GM21737 (cell line): ENCODE data around the gene ZNF549.
"Not testable (repeated sequence)": the region's sequence is repeated elsewhere in the genome, so short reads cannot be mapped to it uniquely, and the experiment has no call there.

Source experiments
- ATAC-seq: cut with Tn5 transposase; IDR thresholded peaks from one replicate; pipeline ENCODE4 v1.9.1; 2021; ENCODE audit warnings: mild to moderate bottlenecking, moderate library complexity; ENCODE audit not compliant: unreplicated experiment

Gene ZNF549

DNA sequence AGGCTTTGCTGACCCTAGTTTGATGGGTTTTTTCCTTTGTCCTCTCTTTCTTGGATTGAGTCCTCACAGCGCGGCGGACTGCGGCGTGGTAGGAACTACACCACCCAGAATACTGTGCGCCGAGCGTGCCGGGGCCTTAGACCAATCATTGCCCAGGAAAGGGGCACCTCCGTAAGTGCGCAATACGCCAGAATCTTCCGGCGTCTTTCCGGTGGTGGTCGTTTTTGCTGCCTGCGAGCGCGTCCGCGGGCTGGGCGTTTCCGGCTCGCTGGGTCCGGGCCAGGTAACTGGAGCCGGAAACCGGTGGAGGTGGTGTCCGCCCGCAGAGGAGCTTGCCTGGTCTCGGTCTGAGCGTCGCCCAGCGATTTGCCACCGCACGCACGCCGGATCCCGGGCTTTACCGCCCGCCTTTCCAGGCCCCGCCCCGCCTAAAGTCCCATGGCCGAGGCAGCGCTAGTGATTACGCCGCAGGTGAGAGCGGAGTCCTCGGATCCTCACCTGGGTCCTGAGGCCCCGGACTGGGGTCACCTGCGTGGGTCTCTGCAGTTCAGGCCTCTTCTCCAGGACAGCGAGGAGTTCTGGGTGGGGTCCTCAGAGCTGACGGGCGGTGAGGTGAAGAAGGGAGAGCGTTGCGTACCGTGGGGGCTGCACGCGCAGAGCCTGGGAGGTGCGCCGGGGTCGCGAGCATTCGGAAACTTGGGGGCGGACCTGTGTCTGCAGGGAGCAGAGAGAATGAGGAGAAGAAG, at the start of gene ZNF549:
Gene ZNF549 (plus strand): TSS at position 221 of the 746 bp plus-strand sequence. CDS start 218 bp downstream, at position 439.
- peak; percentile 96 for ATAC-seq

DNA sequence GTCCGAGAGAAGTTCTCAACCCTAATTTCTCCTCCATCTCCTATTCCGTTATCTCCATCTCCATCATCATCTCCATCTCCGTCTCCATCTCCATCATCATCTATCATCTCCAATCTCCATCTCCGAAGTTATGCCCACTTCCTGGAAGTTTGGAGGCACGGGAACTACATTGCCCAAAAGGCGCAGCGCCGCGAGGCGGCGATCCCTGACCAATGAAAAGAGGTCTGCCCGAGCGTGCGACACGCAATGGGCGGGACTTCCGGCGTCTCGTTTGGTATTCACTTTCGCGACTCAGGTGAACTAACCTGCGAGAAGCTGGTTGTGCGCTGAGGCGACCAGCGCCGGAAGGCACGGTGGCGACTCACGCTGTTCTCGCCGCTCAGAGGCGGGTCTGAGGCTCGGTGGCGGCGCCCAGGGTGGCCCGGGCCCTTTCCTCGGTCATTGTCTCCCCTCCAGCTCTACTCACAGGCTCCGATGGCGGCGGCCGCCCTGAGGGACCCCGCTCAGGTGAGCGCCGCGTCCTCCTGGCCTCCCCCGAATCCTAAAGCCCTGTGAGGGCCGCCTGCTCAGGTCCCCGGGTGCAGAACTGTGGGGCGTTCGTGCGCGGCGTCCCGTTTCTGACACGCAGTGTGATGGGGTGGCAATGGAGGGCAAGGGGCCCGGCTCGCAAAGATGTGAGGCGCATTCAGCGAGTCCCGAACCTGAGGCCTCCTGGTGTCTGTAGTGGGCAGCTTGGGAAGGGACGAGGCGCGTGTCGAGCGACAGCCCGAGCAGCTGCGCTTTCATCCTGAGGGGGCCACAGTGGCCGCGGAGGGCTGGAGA, 39.5 kb upstream of the ZNF549 start, which contains the start of gene ZNF419:
Gene ZNF419 (plus strand): TSS at position 274 of the 822 bp plus-strand sequence. CDS start 201 bp downstream, at position 475.
- ATAC-seq, result peak; percentile 95

DNA sequence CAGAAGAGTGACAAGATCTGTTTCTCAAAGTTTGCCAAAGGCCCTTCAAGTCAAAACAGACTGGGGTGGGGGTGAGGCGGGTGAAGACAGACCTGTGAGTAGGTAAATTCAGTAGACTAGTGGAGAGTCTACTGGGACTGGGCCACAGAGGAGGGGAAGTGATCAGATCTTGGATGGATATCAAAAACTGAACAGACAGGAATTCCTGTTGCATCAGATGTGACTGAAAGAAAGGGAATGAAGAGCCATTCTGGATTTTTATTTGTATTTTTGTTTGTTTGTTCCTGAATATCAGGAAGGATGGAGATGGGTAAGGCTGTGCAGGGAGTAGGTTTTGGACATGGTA, 38.9 kb upstream of the ZNF549 start:
- not testable (repeated sequence) for ATAC-seq

DNA sequence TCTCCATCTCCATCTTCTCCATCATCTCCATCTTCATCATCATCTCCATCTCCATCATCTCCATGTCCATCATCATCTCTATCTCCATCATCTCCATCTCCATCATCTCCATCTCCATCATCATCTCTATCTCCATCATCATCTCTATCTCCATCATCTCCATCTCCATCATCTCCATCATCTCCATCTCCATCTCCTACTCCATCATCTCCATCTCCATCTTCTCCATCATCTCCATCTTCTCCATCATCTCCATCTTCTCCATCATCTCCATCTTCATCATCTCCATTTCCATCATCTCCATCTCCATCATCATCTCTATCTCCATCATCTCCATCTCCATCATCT, 27.9 kb upstream of the ZNF549 start:
- not testable (repeated sequence) for ATAC-seq

DNA sequence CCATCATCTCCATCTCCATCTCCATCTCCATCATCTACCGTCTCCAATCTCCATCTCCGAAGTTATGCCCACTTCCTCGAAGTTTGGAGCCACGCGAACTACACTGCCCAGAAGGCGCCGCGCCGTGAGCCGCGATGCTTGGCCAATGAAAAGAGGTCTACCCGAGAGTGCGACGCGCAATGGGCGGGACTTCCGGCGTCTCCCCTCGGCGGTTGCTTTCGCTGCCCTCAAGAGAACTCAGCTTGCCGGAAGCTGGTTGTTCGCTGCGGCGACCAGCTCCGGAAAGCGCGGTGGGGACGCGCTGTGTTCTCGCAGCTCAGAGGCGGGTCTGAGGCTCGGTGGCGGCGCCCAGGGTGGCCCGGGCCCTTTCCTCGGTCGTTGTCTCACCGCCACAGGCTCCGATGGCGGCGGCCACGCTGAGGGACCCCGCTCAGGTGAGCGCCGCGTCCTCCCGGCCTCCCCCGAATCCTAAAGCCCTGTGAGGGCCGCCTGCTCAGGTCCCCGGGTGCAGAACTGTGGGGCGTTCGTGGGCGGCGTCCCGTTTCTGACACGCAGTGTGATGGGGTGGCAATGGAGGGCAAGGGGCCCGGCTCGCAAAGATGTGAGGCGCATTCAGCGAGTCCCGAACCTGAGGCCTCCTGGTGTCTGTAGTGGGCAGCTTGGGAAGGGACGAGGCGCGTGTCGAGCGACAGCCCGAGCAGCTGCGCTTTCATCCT, 27.3 kb upstream of the ZNF549 start, which contains the start of gene ZNF773:
Gene ZNF773 (plus strand): TSS at position 259 of the 716 bp plus-strand sequence. CDS start 143 bp downstream, at position 402.
- ATAC-seq, result peak; percentile 98

DNA sequence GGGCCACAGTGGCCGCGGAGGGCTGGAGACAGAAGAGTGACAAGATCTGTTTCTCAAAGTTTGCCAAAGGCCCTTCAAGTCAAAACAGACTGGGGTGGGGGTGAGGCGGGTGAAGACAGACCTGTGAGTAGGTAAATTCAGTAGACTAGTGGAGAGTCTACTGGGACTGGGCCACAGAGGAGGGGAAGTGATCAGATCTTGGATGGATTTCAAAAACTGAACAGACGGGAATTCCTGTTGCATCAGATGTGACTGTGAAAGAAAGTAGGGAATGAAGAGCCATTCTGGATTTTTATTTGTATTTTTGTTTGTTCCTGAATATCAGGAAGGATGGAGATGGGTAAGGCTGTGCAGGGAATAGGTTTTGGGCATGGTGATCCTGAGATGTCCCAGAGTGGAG, 26.8 kb upstream of the ZNF549 start:
- ATAC-seq, result not testable (repeated sequence)

DNA sequence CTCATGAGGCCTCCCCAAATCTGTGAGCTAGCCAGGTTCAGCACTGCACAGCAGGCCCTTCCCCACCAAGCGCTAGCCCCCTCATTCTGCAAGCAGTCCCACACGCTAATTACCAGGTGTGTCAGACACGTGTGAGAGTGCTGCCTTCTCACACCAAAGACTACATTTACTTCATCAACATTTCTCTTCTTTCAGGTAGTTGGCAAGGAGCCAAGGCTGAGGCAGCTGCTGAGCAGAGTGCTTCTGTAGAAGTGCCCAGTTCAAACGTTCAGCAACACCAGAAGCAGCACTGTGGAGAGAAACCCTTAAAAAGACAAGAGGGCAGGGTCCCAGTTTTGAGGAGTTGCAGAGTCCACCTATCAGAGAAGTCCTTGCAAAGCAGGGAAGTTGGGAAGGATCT, 21.0 kb upstream of the ZNF549 start:
- no peak for ATAC-seq

DNA sequence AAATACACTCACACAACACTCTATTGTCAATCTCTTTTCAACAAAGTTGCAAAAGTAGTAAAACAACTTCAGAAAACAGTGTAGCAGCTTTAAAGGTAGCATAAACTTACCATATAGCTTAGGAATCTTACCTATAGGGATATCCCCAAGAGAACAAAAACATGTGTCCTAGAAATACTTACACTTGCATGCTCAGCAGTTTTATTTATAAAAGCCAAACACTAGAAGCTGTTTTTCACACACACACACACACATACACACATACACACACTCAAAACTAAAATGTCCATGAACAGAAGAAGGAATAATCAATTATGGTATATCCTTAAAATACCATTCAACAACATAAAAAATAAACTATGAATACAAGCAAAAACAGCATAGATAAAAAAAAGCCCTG, 15.7 kb upstream of the ZNF549 start:
- ATAC-seq, result no peak

DNA sequence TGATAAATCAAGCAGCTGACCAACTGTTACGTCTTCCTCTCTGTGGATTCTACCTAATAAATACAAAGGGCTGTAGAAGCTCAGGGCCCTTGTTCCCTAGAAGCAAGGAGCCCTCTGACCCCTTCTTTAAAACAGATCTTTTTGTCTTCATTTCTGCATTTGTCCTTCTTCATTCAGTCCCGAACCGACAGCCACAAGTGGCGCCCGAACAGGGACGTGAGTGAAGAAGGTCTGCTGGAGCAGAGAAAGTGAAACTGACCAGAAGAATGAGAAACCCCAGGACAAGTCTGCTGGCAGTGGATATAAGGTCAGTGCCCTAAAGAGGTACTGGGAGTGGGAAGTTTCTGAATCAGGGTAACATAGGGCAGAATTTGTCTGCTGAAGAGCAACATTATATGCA, 14.3 kb upstream of the ZNF549 start:
- no peak for ATAC-seq

DNA sequence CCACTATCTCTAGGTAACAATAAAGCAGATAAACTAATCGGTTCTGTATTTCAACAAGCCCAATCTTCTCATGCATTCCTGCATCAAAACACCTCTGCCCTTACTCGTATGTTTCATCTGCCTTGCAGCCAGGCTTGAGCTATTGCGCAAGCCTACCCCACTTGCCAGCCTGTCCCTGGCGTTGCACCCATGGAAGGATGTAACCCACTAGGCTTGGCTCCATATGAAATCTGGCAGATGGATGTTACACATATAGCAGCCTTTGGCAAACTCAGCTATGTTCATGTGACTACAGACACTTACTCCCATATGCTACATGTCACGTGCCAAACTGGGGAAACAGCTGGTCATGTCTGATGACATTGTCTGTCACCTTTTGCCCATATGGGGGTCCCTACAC, 11.9 kb upstream of the ZNF549 start:
- ATAC-seq, result no peak

DNA sequence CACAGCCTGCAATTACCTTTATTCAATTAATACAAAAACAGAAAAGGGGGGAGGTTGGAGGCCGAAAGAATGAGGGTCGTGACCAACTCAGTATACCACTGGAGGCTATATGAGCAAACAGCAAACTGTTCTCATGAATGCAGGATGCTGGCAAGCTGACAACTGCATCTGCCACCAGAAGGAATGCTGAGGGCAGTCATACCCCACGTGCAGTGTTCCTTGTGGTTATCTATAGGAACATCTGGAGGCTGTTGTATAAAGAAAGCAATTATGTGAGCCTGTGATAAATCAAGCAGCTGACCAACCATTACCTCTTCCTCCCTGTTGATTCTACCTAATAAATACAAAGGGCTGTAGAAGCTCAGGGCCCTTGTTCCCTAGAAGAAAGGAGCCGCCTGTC, 9.1 kb upstream of the ZNF549 start:
- not testable (repeated sequence) for ATAC-seq

DNA sequence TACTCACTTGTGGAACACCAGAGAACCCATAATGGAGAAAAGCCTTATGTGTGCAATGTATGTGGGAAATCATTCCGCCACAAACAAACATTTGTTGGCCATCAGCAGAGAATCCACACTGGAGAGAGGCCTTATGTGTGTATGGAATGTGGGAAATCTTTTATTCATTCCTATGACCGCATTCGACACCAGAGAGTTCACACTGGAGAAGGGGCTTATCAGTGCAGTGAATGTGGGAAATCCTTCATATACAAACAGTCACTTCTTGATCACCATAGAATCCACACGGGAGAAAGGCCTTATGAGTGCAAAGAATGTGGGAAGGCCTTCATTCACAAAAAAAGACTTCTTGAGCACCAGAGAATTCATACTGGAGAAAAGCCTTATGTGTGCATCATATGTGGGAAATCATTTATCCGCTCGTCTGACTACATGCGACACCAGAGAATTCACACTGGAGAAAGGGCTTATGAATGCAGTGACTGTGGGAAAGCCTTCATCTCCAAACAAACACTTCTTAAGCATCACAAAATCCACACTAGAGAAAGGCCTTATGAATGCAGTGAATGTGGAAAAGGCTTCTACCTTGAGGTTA, 10.9 kb downstream of the ZNF549 start:
- no peak for ATAC-seq

DNA sequence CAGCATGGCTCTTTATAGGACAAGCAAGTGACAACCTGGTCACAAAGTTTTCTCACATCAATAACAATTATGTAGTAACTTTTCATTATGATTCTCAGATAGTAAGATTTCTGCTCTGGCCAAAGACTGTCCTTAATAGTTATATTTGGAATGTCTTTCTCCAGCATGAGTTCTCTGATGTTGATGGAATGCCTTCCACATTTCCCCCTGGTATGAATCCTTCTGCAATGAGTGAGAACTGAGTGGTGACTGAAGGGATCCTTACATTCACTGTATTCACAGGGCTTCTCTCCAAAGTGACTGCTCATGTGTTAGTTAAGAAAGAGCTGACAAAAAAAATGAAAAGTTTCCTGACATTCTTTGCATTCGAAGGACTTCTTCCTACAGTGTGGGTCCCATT, 19.4 kb downstream of the ZNF549 start:
- no peak for ATAC-seq

DNA sequence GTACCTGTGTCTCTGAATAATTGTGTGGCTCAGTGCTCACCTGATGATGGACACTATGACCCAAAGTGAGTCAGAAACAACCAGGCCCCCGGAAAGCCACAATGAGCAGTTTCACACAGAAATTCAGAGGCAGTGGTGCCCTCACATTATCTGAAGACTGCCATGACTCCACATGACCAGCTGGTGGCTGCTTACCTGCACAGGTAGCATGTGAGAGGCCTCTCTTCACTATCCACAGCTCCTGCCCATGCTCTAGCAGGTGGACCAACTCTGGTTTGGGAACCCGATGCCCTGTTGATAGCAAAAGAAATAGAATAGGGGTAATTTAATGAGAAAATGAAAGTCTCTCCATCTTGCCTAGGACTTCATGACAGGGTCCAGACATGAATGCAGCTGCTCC, 25.3 kb downstream of the ZNF549 start:
- no peak for ATAC-seq

DNA sequence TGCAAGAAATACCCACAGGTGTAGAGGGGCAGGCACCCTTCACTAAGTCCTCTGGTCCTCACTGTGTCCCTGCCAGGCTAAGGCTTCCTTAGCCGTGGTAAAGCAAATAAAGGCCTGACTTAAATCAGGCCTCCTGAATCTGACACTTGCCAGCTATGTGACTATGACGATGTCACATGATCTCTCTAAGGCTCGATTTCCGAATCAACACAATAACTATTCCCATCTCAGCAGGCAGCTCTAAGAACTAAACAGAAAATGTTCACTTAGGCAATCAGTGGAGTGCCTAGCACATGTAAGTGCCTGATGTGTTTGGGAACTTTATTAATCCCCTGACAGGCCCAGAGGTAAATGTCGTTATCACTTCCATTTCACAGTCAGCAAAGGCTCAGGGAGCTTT, 30.5 kb downstream of the ZNF549 start:
- no peak for ATAC-seq

DNA sequence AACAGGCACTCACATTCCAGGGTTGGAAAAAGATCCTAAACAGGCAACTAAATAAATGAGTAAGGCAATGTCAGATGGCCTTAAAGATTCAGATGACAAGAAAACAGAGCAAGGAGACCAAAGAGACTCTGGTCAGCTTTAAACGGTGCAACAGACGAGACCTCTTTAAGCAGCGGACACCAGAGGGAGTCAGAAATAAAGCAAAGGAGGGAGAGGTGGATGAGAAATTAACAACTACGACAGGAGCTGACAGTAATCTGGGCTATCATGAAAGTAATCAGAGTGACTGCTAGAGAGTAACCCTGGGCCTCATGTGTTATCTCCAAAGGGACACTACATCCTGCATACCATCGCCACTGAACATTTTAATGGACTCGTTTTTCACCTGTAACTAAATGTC, 31.4 kb downstream of the ZNF549 start:
- ATAC-seq, result no peak

DNA sequence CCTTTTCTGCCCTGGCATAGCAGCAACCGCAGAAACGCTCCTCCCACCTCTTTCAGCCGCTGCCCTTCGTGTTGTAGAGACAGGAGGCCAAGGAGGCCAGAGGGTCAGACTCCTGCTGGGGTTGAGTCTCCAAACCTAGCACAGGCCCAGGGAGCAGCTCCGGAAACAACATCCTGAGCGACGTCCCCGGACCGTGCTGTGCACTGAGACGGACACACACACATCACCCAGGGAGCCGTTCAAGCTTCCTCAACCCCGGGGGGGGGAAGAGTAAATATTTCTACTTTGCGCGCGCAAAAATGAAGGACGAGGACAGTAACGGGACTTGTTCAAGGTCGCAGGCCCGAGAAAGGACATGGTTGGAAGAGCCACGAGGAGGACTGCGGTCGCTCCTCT, 31.9 kb downstream of the ZNF549 start:
- ATAC-seq, result peak; percentile 9

DNA sequence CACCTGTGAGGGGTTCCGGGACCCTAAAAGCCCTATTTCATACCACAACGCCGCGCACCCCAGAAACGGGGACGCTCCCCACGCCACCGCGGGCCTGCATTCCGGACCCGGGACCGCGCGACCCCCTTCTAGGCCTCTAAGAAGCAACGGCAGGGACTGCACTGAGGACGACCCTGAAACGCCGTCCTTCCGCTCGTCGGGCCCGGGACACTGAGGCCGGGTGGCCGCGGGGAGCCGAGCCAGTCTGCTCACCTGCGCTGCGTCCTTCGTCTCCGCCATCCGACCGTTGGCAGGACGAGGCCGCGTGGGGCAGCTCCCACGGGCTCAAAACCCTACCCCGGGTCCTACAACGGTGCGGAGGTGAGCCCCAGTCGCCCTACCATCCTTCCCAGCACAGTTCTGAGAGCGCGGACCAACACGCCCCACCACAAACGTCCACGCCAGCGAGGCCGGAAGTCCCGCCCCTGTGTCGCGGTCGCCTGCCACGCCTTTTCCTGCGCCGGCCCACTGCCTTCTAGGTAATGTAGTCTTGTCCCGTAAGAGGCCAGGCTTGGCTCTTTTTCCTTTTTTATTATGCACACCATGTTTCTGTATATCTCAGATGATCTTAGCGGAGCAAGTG, 32.4 kb downstream of the ZNF549 start, which contains the start of gene ZNF550:
Gene ZNF550 (minus strand): TSS at position 460 of the 622 bp plus-strand sequence. CDS start 181 bp downstream, at position 279.
- peak; percentile 96 for ATAC-seq

DNA sequence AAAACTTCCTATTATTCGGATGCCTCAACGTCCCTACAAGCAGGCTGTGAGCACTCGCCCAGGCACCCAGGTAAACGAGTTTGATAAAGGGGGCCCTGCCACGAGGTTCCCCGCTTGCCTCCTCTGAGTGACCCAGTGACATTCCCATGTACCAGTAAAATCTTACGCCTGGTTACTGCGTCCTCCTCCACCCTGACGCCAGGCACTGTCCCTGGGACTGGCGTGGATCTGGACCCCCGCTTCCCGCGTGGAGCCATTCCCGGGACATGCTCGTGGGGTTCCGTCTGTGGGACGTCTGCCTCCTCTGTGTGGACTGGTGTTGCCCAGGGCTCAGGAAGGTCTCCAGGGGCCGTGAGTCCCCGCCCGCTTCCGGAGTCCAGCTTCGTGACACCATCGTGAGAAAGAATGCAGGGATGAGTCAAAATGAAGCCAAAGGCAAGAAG, 32.9 kb downstream of the ZNF549 start:
- peak; percentile 16 for ATAC-seq

DNA sequence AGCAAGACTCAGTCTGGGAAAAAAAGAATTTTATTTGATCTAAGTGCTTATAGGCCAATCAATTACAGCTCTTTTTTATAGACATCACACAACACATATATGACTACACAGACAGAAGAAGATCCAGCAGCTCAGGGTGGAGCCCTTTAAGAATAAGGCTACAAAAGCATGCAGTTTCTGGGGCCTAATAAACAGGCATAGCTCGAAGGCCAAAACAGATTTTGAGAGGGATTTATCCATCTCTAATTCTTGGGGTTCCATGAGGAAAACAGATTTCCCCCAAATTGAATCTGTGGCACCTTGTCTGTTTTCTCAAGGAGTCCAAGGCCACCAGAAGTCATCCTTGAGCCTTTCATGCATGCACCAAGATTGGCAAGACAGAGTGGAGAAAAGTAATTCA, 36.4 kb downstream of the ZNF549 start:
- no peak for ATAC-seq
